BE2C (cell line): ENCODE results near the gene SPAG8.

Experiments used
- DNase-seq: peaks from one replicate; pipeline ENCODE4 v3.0.0-alpha.2; 2020
- H3K27me3 ChIP-seq: fragments of 250-450 bp; sonication (Bioruptor Pico); 2 replicates; pipeline ENCODE4 v1.5.1; 2020; ENCODE audit warnings: mild to moderate bottlenecking
- H3K36me3 ChIP-seq: fragments of 250-450 bp; sonication (Bioruptor Pico); 2 replicates; pipeline ENCODE4 v1.5.1; 2020; ENCODE audit warnings: mild to moderate bottlenecking
- H3K4me1 ChIP-seq: fragments of 250-450 bp; sonication (Bioruptor Pico); 2 replicates; pipeline ENCODE4 v1.5.1; 2020
- H3K4me3 ChIP-seq: 2 replicates; pipeline ENCODE4 v1.5.1; 2011; ENCODE audit warnings: low read depth, low read length
- H3K9me3 ChIP-seq: fragments of 250-450 bp; sonication (Bioruptor Pico); 2 replicates; pipeline ENCODE4 v1.5.1; 2020
- CTCF ChIP-seq: IDR thresholded peaks from 2 replicates; pipeline ENCODE4 v1.5.1; 2012; ENCODE audit warnings: mild to moderate bottlenecking, low read depth, low read length

The SPAG8 gene

GRCh38 chr9:35759795-35760194, 52.3 kb downstream of the SPAG8 start:
- no peak overlapping the region for H3K4me3 ChIP-seq
- no peak for DNase-seq
- H3K9me3 ChIP-seq: no peaks in the 10 kb centered on the region
- no peaks in the 10 kb centered on the region for H3K4me1 ChIP-seq
- no peaks in the 10 kb centered on the region for H3K36me3 ChIP-seq
- TF ChIP-seq CTCF: no peak
- no peaks in the 10 kb centered on the region for H3K27me3 ChIP-seq
